C1 segment of cervical spinal cord (tissue), 14 donors: Measurements from ENCODE around the gene FHIP1A.

Source experiments
- DNase-seq, 14 donors: peaks; one replicate each; lab custom pipeline; 2025; lab: John Stamatoyannopoulos, UW

Gene FHIP1A

DNA sequence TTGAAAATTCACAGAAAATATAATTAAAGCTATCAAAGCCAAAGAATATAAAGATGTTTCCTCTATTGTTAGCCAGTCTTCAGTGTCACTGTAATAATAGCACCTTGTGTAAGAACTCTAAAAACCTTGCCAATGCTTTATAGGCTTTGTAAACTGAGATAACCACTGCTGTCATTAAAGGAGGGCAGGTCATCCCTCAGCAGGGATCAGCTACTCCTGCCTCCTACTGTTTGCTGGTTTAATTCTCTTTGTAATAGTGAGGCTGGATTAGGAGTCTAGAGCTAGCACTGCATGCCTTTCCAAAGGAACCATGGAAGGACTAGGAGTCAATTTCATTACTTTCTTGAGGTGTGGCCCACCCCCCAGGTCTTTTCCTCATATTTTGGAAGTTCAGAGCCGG lies 46.2 kb downstream of the FHIP1A start:
- DNase-seq: no peak

DNA sequence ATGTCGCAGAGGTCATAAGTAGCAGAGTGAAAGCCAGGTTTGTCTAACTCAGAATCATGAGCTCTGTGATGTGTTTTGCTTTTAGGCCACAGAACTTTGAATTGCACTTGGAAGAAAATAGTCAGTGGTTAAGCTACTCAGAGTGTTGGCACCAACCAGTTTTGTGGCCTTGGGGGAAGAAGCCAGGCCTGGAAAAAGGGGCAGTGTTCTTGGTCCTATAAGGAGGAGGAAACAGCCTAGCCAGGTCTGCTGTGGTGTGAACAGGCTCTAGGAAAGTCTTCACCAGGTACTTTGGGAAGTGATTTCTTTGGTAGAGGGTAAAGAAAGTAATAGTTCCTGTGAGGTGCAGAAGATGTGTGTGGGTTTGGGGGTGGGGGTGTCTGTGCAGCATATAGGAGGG lies 49.2 kb downstream of the FHIP1A start:
- DNase-seq: no peak
